A673 (cell line): Measurements from ENCODE around the gene ULBP3. TPM values are rescaled to one million over a fixed set of nuclear protein-coding genes. Genes with fewer than 3 reads are reported as not detected.

Source experiments
- BruUV-seq: library from RNA; stranded (reverse); fragments of 400-500 nt; replicated peaks from 2 replicates; lab custom pipeline; 2021; lab: Mats Ljungman, UMichigan
- CTCF ChIA-PET: fragments of 300-600 bp; sonication (Branson Sonifier 250); formaldehyde crosslinking; loops from one replicate; lab custom pipeline; 2022; ENCODE audit warnings: antibody characterized with exemption; lab: Charles Lee
- POLR2A ChIA-PET: fragments of 300-600 bp; sonication (Branson Sonifier 250); formaldehyde crosslinking; loops from one replicate; lab custom pipeline; 2022; ENCODE audit warnings: antibody characterized with exemption; ENCODE audit not compliant: low non-redundant PET; lab: Charles Lee
- DNase-seq: peaks from one replicate; pipeline ENCODE4 v3.0.0-alpha.2; 2015; ENCODE audit warnings: low spot score
- H3K27ac ChIP-seq: fragments of 200-600 bp; sonication (generic); 2 replicates; pipeline ENCODE4 v1.5.1; 2016; ENCODE audit warnings: mixed run types, low read depth, mild to moderate bottlenecking, mixed read lengths, antibody characterized with exemption, low read length; ENCODE audit not compliant: poor library complexity, severe bottlenecking
- H3K27me3 ChIP-seq: fragments of 200-600 bp; sonication (generic); replicated peaks from 2 replicates; pipeline ENCODE4 v1.6.1; 2017; ENCODE audit warnings: mixed run types, low read depth, mild to moderate bottlenecking, mixed read lengths, antibody characterized with exemption, low read length; ENCODE audit not compliant: insufficient read depth, poor library complexity
- H3K36me3 ChIP-seq: fragments of 200-600 bp; sonication (generic); 2 replicates; pipeline ENCODE4 v1.6.1; 2016; ENCODE audit warnings: mixed run types, mild to moderate bottlenecking, mixed read lengths, antibody characterized with exemption, low read length; ENCODE audit not compliant: insufficient read depth, poor library complexity, severe bottlenecking
- H3K4me1 ChIP-seq: fragments of 200-600 bp; sonication (generic); 2 replicates; pipeline ENCODE4 v1.6.1; 2017; ENCODE audit warnings: mixed run types, mild to moderate bottlenecking, mixed read lengths, antibody characterized with exemption, low read length; ENCODE audit not compliant: insufficient read depth, poor library complexity, severe bottlenecking
- H3K4me3 ChIP-seq: fragments of 200-600 bp; sonication (generic); 2 replicates; pipeline ENCODE4 v1.5.1; 2016; ENCODE audit warnings: low read depth, mixed run types, mild to moderate bottlenecking, mixed read lengths, low read length; ENCODE audit not compliant: poor library complexity, severe bottlenecking
- H3K9me3 ChIP-seq: fragments of 200-600 bp; sonication (generic); 2 replicates; pipeline ENCODE4 v1.6.1; 2016; ENCODE audit warnings: mixed run types, low read depth, mild to moderate bottlenecking, mixed read lengths, antibody characterized with exemption, low read length; ENCODE audit not compliant: poor library complexity, severe bottlenecking
- EZH2 ChIP-seq: fragments of 200-600 bp; sonication (generic); IDR thresholded peaks from 2 replicates; pipeline ENCODE4 v1.6.1; 2017; ENCODE audit warnings: borderline replicate concordance, low read depth, mild to moderate bottlenecking, mixed read lengths, antibody characterized with exemption, low read length; ENCODE audit not compliant: poor library complexity, severe bottlenecking
- intact Hi-C: fragments of 100-400 bp; cut with micrococcal nuclease; formaldehyde crosslinking; loops from one replicate; pipeline ENCODE4 v1.10.0; 2022; ENCODE audit not compliant: unreplicated experiment
- total RNA-seq: library from RNA; stranded (reverse); gene quantifications from 2 replicates; pipeline ENCODE4 v1.2.3, GENCODE V29; 2021
- TF ChIP-seq, protein P1 (sequence below): fragments of 300-800, 200-600 bp; sonication (generic); conservative IDR thresholded peaks from 2 replicates; pipeline ENCODE4 v1.5.1; 2017; ENCODE audit warnings: low read depth, mild to moderate bottlenecking, antibody characterized with exemption, low read length, moderate library complexity, mixed read lengths

Gene ULBP3
- total RNA-seq, 1 experiment from 2014 or later: 1.6 TPM

DNA sequence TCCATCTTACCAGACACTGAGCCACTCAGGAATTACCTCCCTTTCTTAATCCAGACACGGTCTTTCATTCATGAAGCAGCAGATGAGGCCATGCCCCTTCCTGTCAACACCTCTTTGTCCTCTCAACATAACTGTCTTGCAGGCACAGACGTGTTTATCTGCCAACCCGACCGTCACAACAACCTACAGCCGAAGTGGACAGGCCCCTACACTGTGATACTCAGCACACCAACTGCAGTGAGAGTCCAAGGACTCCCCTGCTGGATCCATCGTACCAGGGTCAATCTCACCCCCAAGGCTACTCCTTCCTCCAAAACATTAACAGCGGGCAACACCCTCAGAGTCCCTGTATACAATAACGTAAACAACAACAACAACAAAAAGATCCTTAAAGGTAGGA is 30.6 kb upstream of the ULBP3 start:
- H3K9me3 ChIP-seq: no peaks in the 10 kb centered on the region
- CTCF ChIA-PET: no interaction called here
- no peak overlapping the region for H3K27ac ChIP-seq
- TF ChIP-seq, protein P1, sequence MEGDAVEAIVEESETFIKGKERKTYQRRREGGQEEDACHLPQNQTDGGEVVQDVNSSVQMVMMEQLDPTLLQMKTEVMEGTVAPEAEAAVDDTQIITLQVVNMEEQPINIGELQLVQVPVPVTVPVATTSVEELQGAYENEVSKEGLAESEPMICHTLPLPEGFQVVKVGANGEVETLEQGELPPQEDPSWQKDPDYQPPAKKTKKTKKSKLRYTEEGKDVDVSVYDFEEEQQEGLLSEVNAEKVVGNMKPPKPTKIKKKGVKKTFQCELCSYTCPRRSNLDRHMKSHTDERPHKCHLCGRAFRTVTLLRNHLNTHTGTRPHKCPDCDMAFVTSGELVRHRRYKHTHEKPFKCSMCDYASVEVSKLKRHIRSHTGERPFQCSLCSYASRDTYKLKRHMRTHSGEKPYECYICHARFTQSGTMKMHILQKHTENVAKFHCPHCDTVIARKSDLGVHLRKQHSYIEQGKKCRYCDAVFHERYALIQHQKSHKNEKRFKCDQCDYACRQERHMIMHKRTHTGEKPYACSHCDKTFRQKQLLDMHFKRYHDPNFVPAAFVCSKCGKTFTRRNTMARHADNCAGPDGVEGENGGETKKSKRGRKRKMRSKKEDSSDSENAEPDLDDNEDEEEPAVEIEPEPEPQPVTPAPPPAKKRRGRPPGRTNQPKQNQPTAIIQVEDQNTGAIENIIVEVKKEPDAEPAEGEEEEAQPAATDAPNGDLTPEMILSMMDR: no peak
- TF ChIP-seq EZH2: no peak
- intact Hi-C loops: no loop called here
- POLR2A ChIA-PET: no interaction called here
- H3K4me1 ChIP-seq: no peaks in the 10 kb centered on the region
- H3K4me3 ChIP-seq: no peak overlapping the region
- H3K36me3 ChIP-seq: no peaks in the 10 kb centered on the region
- no peak for DNase-seq
- no peaks in the 10 kb centered on the region for H3K27me3 ChIP-seq
- BruUV-seq: no TSS peak

DNA sequence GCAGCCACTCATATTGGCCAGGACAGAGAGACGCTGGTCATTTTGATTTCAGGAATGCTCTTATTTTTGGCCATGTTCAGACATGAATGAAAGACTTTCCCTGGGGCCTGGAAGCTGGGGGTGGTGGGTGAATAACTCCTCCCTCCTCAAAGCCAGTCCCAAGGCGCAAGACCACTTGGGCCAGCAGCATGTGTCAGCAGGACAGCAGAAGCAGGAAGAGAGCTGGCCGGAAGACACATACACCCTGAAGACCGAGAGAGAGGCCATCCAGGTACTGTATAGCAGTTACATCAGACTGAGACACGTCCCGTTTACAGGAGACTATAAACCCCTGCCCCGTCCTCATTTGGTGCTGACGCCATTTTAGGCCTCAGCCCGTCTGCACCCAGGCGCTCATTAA is 29.2 kb upstream of the ULBP3 start:
- no TSS peak for BruUV-seq
- H3K4me1 ChIP-seq: no peaks in the 10 kb centered on the region
- H3K27ac ChIP-seq: no peak overlapping the region
- intact Hi-C loops: no loop called here
- TF ChIP-seq, protein P1: no peak
- no peak for TF ChIP-seq EZH2
- no peak for DNase-seq
- no peaks in the 10 kb centered on the region for H3K9me3 ChIP-seq
- H3K27me3 ChIP-seq: no peaks in the 10 kb centered on the region
- no peaks in the 10 kb centered on the region for H3K36me3 ChIP-seq
- H3K4me3 ChIP-seq: no peak overlapping the region
- CTCF ChIA-PET: no interaction called here
- POLR2A ChIA-PET: no interaction called here

DNA sequence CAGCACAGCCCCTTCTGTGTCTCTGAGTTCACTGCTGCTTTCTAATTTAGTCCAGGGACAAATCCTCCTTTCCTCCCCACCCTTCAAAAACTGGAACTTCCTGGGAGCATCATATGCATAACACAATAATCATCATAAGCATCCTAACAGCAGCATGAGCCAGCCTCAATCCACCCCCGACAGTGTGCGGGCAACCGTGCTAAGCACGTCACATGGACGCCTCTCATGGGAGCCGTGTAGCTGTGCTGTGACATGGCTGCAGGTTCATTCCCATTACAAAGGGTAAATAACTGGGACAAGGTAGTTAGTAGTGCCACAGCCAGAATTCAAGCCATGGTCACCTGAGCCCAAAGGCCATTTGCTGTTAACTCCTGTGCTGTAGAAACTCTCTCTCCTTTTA is 24.5 kb upstream of the ULBP3 start:
- CTCF ChIA-PET: no interaction called here
- no peaks in the 10 kb centered on the region for H3K36me3 ChIP-seq
- H3K27ac ChIP-seq: no peak overlapping the region
- DNase-seq: no peak
- H3K9me3 ChIP-seq: no peaks in the 10 kb centered on the region
- TF ChIP-seq, protein P1: no peak
- TF ChIP-seq EZH2: no peak
- POLR2A ChIA-PET: no interaction called here
- H3K27me3 ChIP-seq: no peaks in the 10 kb centered on the region
- intact Hi-C loops: no loop called here
- BruUV-seq: no TSS peak
- H3K4me3 ChIP-seq: no peak overlapping the region
- H3K4me1 ChIP-seq: peaks cover 5% of the 10 kb centered on the region
